ENCODE measurements around the gene PRUNE2.

Gene PRUNE2

GRCh38 chr9:76655971-76656370 lies 249.9 kb downstream of the PRUNE2 start:
- no peak for DNase-seq (ENCODE audit: low read depth)

- no peak for DNase-seq (ENCODE audit: low read depth)
Observed at GRCh38 chr9:76655121-76655541, 250.8 kb downstream of the PRUNE2 start.

DNA sequence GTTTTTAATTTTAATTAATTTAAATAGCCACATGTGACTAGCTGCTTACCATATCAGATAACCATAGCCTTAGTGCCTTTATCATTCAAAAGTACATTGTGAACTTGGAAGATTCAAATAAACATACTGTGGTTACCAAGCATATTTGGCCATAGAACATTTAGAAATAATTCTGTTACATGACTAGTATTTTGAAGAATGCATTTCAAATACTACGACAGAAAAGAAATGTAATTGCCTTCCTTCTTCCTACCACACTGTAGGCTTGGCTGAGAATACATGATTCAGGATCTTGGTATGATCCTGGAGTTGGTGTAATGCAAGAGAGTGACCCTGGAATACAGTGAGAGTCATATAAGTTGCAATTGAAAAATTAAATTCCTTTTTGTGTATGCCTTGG lies 251.3 kb downstream of the PRUNE2 start:
- DNase-seq (ENCODE audit: low read depth) = no peak

DNA sequence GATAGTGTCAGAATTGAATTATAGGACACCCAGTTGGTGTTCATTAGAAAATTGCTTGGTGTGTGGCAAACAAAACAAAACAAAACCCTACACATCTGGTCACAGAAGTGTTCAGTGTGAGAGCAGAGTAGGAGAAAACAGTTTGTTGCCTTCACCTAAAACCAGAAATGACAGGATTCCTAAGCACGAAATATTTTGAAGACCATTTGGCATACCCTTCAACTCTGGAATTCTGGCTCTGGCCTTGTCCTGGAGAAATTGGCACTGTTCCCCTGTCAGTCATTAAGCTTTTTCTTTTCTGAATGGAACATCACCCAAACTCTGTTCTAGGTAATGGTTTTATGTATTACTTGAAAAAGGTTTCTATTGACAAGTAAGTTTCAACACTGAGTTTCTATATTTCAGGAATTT lies 251.9 kb downstream of the PRUNE2 start:
- DNase-seq (ENCODE audit: low read depth) = no peak

DNA sequence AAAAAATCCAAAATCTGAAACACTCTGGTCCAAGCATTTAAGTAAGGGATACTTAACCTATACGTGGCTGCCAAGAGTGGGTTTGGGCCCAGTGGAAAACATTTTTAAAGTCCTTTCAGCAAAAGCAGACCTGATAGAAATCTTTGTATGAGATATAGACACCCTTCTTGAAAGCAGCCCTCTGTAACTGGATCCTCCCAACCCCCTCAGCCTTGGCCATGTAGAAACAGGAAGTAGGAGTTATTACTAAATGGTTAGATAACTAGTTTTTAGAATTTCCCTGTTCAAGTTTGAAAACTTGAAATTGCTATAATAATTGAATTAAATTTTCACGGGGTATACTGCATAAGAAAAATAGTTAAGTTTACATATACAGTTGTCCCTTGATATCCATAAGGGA lies 253.0 kb downstream of the PRUNE2 start:
- DNase-seq (ENCODE audit: low read depth) = no peak

DNA sequence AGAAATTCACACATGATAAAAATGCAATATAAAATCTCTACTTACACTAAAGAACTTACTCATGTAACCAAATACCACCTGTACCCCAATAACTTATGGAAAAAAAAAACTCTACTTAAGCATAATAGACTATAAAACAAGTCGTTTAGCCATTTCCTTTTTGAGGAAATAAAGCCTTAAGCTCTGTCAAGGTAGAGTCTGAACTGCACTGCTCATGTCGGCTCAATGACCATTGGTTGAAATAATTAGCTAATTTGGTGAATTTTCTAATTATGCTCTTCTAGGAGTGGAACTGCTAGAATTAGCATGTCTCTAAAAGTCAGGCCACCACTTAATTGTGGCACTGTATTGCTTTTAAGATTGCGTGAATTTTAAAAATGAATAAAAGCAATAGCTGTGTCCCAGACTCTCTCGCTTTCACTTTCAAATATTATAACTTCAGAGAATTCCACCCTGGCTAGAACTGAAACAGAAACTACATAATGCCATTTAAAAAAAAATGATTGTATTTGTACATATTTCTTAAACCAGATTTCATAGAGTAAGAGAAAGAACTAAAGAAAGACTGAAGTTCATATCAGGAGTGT lies 254.7 kb downstream of the PRUNE2 start:
- no peak for DNase-seq (ENCODE audit: low read depth)

GRCh38 chr9:76650692-76651091 lies 255.2 kb downstream of the PRUNE2 start:
- no peak for DNase-seq (ENCODE audit: low read depth)

DNA sequence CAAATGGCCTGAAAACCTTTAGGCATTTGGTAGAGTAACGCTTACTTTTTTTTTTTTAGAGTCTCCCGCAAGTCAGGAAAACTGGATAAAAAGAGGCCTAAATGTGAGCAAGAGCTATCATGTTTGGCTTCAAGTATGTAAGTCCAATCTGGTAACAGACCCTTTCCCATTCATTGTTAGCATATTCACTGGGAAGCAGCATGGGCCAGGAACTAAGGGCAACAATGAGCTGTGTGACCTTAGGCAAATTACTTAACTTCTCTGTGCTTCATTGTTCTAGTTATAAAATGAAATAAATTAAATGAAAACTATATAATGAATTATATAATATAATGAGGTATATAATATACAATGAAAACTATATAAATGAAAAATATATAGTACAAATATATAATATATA lies 256.0 kb downstream of the PRUNE2 start:
- no peak for DNase-seq (ENCODE audit: low read depth)

DNA sequence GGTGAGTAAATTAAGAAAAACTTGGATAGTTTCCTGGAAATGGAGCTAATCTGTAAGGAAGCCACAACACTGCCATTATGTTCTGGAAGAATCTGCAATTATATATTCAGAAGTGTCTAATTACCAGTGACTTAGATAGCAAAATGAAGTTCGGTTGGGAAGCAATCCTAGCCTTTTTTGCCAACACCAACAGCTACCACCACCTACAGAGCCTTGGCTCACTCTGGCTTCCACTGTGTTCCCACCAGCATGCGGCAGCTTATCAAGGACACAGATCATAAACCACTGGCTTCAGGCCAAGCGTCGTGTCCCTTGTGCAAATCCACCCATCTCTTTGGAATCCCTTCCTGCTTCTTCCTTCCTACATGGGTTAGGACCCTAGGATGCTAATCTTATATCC lies 259.7 kb downstream of the PRUNE2 start:
- no peak for DNase-seq (ENCODE audit: low read depth)

DNA sequence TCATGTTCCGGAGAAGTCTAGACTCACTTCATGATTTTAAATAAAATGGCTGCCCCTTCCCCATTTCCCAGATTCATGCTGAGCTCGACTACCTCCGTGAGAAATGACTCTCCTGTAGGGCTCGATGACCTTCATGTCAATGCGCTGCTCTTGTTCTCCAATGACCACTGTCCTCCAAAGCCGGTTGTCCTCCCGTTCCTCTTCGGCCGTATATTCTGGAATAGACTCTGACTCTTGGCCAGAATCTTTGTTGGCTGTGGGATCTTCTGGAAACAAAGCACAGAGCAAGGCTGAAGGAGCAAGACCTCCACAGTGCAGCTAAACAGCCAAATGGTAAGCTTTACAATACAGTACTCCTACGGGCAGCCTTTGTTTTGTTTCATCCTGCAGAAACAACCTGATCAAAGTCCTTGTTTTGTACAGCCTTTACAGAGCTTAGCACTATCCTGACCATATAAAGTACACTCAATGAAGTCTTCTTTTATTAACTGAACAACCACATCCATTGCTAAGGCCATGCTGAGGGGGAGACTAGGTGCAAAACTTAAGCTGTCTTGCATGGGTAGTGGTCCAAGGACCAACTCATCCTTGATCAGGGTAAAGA lies 261.2 kb downstream of the PRUNE2 start:
- DNase-seq (ENCODE audit: low read depth) = no peak

DNA sequence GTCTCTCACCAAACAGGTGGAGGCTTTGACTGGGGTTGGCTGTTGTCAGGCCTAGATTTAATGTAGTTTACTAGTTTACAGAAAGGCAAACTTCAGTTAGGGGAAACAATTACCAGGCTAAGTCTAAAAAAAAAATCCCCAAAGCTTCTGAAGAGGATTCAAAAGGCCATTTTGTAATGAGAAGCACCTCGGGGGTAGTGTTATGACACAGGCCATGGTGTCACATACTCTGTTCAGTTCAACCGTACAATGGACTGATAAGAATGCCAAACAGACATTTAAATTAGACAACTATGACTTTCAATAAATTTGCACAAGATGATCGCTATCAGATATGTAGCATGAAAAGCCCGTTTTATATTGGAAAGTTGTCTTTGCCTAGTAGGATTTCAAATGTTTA lies 261.7 kb downstream of the PRUNE2 start:
- DNase-seq (ENCODE audit: low read depth) = no peak

- no peak for DNase-seq (ENCODE audit: low read depth)
Observed at GRCh38 chr9:76643399-76644117, 262.4 kb downstream of the PRUNE2 start.

- DNase-seq (ENCODE audit: low read depth) = no peak
Observed at GRCh38 chr9:76642701-76643209, 263.2 kb downstream of the PRUNE2 start.

DNA sequence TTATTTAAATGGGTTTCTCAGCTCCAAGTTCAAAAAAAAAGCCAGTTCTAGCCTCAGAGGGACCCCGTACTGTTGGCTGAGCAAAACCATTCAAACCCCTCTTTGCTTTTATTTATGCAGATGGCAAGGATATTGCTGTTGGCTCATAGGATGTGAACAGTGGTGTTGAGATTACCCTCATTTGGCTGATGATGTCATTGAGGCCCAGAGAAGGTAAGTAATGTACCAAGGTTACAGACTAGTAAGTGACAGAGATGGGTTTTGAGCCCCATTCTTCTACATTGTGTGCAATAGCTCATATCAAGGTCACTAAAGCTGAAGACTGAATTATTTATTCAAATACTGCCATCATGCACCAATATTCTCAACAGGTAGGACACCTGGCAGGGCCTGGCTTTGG lies 263.8 kb downstream of the PRUNE2 start:
- DNase-seq (ENCODE audit: low read depth) = no peak

- DNase-seq (ENCODE audit: low read depth) = no peak
Observed at GRCh38 chr9:76638001-76638400, 267.9 kb downstream of the PRUNE2 start.

- DNase-seq (ENCODE audit: low read depth) = no peak
Observed at GRCh38 chr9:76637416-76637815, 268.5 kb downstream of the PRUNE2 start.

GRCh38 chr9:76634356-76635054 lies 271.4 kb downstream of the PRUNE2 start:
- DNase-seq (ENCODE audit: low read depth) = no peak

DNA sequence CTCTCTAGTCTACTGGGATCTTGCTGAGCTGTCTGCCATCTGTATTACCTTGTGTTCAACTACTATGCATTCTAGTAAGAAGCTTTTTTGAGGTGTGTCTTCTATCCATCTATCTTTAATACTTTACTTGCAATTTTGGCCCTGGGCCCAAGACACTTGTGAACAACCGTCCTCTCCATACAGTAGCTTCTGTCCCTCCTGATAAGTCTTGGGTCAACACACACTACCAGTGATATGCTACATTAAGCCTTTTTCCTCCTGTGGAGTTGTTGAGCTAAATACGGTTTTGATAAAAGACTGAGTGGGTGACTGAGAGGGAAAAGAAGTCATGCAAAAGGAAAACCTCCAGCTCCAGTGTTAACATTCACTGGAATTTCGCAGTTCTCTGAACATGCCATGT lies 275.0 kb downstream of the PRUNE2 start:
- DNase-seq (ENCODE audit: low read depth) = no peak

DNA sequence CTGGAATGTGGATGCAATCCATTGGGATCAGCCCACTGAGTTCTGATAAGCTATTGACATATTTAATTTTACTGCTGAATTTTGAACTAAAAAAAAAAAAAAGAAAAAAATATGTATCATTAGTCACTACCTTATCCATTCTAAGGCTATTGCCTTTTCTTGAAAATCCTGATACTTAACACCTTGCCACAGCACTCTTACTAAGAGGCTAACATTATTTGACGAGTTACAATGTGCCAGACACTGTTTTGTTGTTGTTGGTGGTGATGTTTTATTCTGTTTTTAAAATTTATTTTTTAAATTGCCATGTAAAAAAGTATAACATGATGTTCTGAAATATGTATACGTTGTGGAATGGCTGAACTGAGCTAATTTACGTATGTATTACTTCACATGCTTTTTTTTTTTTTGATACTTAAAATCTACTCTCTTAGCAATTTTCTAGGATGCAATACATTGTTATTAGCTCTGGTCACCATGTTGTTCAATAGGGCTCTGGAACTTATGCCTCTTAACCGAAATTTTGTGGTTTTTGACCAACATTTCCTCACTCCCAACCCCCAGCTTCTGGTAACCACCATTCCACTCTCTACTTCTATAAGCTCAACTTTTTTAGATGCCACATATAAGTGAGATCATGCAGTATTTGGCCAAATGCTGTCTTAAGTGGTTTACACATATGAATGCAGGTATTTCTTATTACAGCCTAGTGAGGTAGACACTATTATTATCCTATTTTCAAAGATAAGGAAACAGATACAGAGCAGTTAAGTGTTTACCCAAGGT lies 276.5 kb downstream of the PRUNE2 start:
- no peak for DNase-seq (ENCODE audit: low read depth)

DNA sequence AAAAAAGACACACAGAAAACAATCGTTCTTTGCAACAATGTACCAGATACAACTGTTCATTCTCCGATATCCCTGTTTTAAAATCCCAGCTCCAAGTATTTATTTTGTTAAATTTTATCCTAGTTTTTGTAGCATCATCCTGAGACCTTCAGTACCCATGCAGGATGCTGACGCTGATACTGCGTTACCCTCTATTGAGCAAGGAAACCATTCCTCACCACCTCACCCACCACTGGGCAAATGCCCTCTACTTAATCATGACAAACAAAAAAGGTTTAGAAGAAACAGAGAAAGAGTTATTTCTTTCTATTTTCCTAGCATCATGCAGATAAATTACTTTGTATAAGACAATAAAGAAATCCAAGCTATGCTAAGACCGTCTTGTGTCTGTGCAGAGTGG lies 277.8 kb downstream of the PRUNE2 start:
- no peak for DNase-seq (ENCODE audit: low read depth)

GRCh38 chr9:76626980-76627379 lies 278.9 kb downstream of the PRUNE2 start:
- DNase-seq (ENCODE audit: low read depth) = no peak

- DNase-seq (ENCODE audit: low read depth) = no peak
Observed at GRCh38 chr9:76626141-76626540, 279.8 kb downstream of the PRUNE2 start.

All from CMK (cell line).